ENCODE data around the gene SH2B2. TPM values are rescaled to one million over a fixed set of nuclear protein-coding genes. Genes with fewer than 3 reads are reported as not detected.

The SH2B2 gene
- total RNA-seq, 2 donors from 2014 or later, result 7.7 to 22.3 TPM

DNA sequence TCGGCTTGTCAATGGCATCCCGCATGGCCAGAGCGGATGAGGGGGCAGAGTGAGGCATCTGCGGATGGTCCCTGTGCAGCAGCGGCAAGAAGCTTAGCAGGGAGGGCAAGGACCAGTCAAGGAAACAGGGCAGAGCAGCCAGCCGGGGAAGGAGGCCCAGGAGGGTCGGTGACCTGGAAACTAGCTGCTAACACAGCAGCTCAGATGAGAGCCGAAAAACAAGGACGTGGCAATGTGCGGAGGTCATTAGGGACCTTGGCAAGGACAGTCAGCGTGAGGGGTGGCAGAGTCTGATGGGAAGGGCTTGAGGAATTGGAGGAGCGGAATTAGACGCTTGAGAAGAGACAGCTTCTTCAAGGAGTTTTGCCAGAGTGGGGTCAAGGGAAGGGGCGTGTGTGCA is 20.1 kb upstream of the SH2B2 start:
- H3K9me3 ChIP-seq, result no peaks in the 10 kb centered on the region
- H3K27ac ChIP-seq, result no peak overlapping the region
- WGBS, result 82% methylated on average over 14 of the region's 14 CpGs
- no peak overlapping the region for H3K4me3 ChIP-seq
- no peaks in the 10 kb centered on the region for H3K27me3 ChIP-seq (replicated peaks; ENCODE audit: insufficient read depth)
- intact Hi-C loops (cut with DNase I), result no loop called here
- no peak for DNase-seq (ENCODE audit: low spot score)
- H3K36me3 ChIP-seq, result no peaks in the 10 kb centered on the region
- TF ChIP-seq POLR2A (IDR thresholded peaks at IDR 0.05) (no peak), POLR2AphosphoS5 (IDR thresholded peaks at IDR 0.05) (no peak)
- TF ChIP-seq, protein P1, sequence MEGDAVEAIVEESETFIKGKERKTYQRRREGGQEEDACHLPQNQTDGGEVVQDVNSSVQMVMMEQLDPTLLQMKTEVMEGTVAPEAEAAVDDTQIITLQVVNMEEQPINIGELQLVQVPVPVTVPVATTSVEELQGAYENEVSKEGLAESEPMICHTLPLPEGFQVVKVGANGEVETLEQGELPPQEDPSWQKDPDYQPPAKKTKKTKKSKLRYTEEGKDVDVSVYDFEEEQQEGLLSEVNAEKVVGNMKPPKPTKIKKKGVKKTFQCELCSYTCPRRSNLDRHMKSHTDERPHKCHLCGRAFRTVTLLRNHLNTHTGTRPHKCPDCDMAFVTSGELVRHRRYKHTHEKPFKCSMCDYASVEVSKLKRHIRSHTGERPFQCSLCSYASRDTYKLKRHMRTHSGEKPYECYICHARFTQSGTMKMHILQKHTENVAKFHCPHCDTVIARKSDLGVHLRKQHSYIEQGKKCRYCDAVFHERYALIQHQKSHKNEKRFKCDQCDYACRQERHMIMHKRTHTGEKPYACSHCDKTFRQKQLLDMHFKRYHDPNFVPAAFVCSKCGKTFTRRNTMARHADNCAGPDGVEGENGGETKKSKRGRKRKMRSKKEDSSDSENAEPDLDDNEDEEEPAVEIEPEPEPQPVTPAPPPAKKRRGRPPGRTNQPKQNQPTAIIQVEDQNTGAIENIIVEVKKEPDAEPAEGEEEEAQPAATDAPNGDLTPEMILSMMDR (IDR thresholded peaks at IDR 0.05), result no peak
- H3K4me1 ChIP-seq (replicated peaks), result no peaks in the 10 kb centered on the region

DNA sequence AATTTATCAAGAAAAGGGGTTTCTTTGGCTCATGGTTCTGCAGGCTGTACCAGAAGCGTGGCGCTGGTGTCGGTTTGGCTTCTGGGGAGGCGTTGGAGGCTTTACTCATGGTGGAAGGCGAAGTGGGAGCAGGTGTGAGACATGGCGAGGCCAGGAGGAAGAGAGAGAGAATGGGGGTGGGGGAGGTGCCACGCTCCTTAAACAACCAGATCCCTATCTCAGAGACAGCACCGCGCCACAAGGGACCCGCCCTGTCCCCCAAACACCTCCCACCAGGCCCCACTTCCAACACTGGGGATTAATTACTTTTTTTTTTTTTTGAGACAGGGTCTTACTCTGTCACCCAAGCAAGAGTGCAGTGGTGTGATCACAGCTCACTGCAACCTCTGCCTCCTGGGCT is 18.0 kb upstream of the SH2B2 start:
- H3K4me3 ChIP-seq, result no peak overlapping the region
- H3K27ac ChIP-seq, result no peak overlapping the region
- intact Hi-C loops (cut with DNase I), result no loop called here
- DNase-seq (ENCODE audit: low spot score), result no peak
- TF ChIP-seq POLR2AphosphoS5 (IDR thresholded peaks at IDR 0.05), result no peak
- no peak for TF ChIP-seq POLR2A (IDR thresholded peaks at IDR 0.05)
- TF ChIP-seq, protein P1 (IDR thresholded peaks at IDR 0.05), result no peak
- no peaks in the 10 kb centered on the region for H3K4me1 ChIP-seq (replicated peaks)
- H3K9me3 ChIP-seq, result no peaks in the 10 kb centered on the region
- 79% methylated on average over 10 of the region's 10 CpGs for WGBS
- H3K36me3 ChIP-seq, result no peaks in the 10 kb centered on the region
- H3K27me3 ChIP-seq (replicated peaks; ENCODE audit: insufficient read depth), result no peaks in the 10 kb centered on the region

DNA sequence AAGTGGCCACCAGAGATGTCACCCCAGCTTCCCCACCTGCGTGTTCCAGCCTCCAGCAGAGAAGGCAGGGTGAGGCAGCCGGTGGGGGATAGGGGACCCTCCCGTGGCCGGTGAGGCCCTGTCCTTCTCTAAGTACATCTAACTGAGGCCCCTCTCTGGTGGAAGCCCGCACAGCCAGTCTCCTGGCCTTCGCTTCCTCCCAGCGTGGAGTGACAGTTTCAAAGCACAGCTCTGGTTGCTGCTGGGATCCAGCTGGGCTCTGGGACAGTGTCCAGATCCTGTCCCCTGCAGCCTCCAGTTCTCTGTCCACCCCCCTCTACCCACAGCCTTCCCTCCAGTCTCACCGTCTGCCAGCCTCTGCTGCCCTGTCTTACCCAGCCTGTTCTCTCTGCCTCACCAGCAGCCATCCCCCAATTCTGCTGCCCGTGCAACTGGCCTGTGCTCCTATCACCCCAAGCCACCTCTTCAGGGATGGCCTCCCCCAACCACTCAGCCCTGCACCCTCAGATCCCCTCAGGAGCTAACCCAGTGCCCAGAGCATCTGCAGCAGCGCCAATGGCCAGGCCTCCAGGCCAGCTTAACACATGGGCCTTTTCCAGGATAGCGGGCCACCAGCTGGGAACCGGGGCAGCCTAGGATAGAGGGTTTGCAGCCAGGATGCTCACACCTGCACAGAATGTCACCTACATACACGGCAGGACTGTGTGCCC is 16.3 kb upstream of the SH2B2 start:
- intact Hi-C loops (cut with DNase I), result no loop called here
- WGBS, result 53% methylated on average over 13 of the region's 13 CpGs
- Histone ChIP-seq H3K4me1 (replicated peaks) (no peaks in the 10 kb centered on the region), H3K9me3 (no peaks in the 10 kb centered on the region), H3K36me3 (no peaks in the 10 kb centered on the region), H3K27me3 (replicated peaks; ENCODE audit: insufficient read depth) (no peaks in the 10 kb centered on the region), H3K27ac (no peak overlapping the region), H3K4me3 (no peak overlapping the region)
- TF ChIP-seq, protein P1 (IDR thresholded peaks at IDR 0.05), result no peak
- no peak for TF ChIP-seq POLR2A (IDR thresholded peaks at IDR 0.05)
- no peak for TF ChIP-seq POLR2AphosphoS5 (IDR thresholded peaks at IDR 0.05)
- no peak for DNase-seq (ENCODE audit: low spot score)

DNA sequence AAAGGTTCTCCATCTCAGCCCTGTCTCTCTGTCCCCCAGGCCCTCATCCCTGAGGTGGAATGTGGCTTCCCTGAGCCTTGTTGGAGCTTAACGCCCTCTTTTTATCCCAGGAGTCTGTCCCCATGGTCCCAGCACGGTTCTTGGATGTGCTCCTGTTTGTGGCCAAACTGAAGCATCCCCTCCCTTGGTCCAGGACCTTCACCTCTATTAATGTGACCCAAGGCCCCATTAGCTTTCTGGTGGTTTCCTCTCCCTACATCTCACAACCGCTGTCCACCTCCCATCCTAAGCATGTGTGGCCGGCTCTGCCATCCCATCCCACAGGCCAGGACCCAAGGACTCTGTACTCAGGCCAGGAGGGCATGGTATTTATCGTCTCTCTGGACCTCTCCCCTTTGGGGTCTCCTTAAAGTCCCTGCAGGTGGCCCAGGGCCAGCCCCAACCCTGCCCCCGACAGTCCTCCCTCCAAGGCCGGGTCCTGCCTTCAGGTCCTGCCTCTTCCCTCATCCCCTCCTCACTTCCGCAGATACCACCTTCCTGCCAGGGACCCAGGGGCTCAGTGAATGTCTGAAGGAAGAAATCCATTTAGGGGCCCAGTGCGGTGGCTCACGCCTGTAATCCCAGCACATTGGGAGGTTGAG is 15.4 kb upstream of the SH2B2 start:
- H3K4me1 ChIP-seq (replicated peaks), result no peaks in the 10 kb centered on the region
- TF ChIP-seq POLR2A (IDR thresholded peaks at IDR 0.05), result no peak
- TF ChIP-seq POLR2AphosphoS5 (IDR thresholded peaks at IDR 0.05), result no peak
- TF ChIP-seq, protein P1 (IDR thresholded peaks at IDR 0.05), result no peak
- intact Hi-C loops (cut with DNase I), result no loop called here
- WGBS, result 99% methylated on average over 10 of the region's 10 CpGs
- DNase-seq (ENCODE audit: low spot score), result no peak
- H3K4me3 ChIP-seq, result no peak overlapping the region
- H3K27ac ChIP-seq, result no peak overlapping the region
- H3K36me3 ChIP-seq, result no peaks in the 10 kb centered on the region
- no peaks in the 10 kb centered on the region for H3K27me3 ChIP-seq (replicated peaks; ENCODE audit: insufficient read depth)
- no peaks in the 10 kb centered on the region for H3K9me3 ChIP-seq

Measured in prostate gland (tissue), 2 donors.